Esophagus muscularis mucosa (tissue), 3 donors: ENCODE measurements around the gene TCF7L2.

Experiments
- POLR2A ChIP-seq: fragments of 450-650 bp; IDR thresholded peaks from one replicate; pipeline ENCODE4 v1.6.1; 2017; ENCODE audit warnings: antibody characterized with exemption, moderate library complexity, mild to moderate bottlenecking, low read depth
- TF ChIP-seq, protein P1 (sequence below), 3 experiments: fragments of 200-600 bp in 2 of 3; fragments of 450-650 bp in 1 of 3; sonication (generic) in 2 of 3; IDR thresholded peaks; one replicate each; pipeline ENCODE4 v1.5.1; 2017 to 2019; ENCODE audit warnings: antibody characterized with exemption in 3 of 3, mild to moderate bottlenecking in 2 of 3, moderate library complexity in 1 of 3

GRCh38 chr10:113169111-113169510 lies 219.1 kb downstream of the TCF7L2 start:
- no peak for TF ChIP-seq POLR2A
- TF ChIP-seq, protein P1, sequence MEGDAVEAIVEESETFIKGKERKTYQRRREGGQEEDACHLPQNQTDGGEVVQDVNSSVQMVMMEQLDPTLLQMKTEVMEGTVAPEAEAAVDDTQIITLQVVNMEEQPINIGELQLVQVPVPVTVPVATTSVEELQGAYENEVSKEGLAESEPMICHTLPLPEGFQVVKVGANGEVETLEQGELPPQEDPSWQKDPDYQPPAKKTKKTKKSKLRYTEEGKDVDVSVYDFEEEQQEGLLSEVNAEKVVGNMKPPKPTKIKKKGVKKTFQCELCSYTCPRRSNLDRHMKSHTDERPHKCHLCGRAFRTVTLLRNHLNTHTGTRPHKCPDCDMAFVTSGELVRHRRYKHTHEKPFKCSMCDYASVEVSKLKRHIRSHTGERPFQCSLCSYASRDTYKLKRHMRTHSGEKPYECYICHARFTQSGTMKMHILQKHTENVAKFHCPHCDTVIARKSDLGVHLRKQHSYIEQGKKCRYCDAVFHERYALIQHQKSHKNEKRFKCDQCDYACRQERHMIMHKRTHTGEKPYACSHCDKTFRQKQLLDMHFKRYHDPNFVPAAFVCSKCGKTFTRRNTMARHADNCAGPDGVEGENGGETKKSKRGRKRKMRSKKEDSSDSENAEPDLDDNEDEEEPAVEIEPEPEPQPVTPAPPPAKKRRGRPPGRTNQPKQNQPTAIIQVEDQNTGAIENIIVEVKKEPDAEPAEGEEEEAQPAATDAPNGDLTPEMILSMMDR (IDR thresholded peaks at IDR 0.05) = no peak
